ENCODE data around the gene COL9A3.

Gene COL9A3

GRCh38 chr20:62816884-62817873 lies at the start of gene COL9A3:
TSS of gene COL9A3 (plus strand) at chr20:62817050. CDS start at chr20:62817065, 15 bp downstream.
- no peak for TF ChIP-seq CTCF (conservative IDR thresholded peaks at IDR 0.05; ENCODE audit: low read depth, low read length)
- no peak within 1 kb of the TSS for H2AFZ ChIP-seq (ENCODE audit: low read depth)
- H3K9ac ChIP-seq: no peak within 1 kb of the TSS
- H3K79me2 ChIP-seq (ENCODE audit: insufficient read depth, low read depth): no peaks in the 10 kb centered on the region
- no peak within 1 kb of the TSS for H3K4me3 ChIP-seq (IDR thresholded peaks at IDR 0.05; ENCODE audit: insufficient read depth, low read depth, low read length)
- H3K4me2 ChIP-seq: no peak within 1 kb of the TSS
- no peaks in the 10 kb centered on the region for H4K20me1 ChIP-seq (ENCODE audit: insufficient read depth)
- H3K27me3 ChIP-seq (ENCODE audit: insufficient read depth, low read depth): peaks cover 58% of the 10 kb centered on the region
- no peaks in the 10 kb centered on the region for H3K36me3 ChIP-seq (ENCODE audit: insufficient read depth)
- no peak within 1 kb of the TSS for H3K27ac ChIP-seq
- H3K4me1 ChIP-seq (ENCODE audit: low read depth, poor library complexity, severe bottlenecking): no peaks in the 10 kb centered on the region

GRCh38 chr20:62768234-62768546 lies 48.7 kb upstream of the COL9A3 start:
- no peak overlapping the region for H2AFZ ChIP-seq (ENCODE audit: low read depth)
- H3K27me3 ChIP-seq (ENCODE audit: insufficient read depth, low read depth): peaks cover 98% of the 10 kb centered on the region
- no peak overlapping the region for H3K4me3 ChIP-seq (IDR thresholded peaks at IDR 0.05; ENCODE audit: insufficient read depth, low read depth, low read length)
- no peaks in the 10 kb centered on the region for H3K4me1 ChIP-seq (ENCODE audit: low read depth, poor library complexity, severe bottlenecking)
- no peak for TF ChIP-seq CTCF (conservative IDR thresholded peaks at IDR 0.05; ENCODE audit: low read depth, low read length)
- no peak overlapping the region for H3K4me2 ChIP-seq
- H3K27ac ChIP-seq: no peak overlapping the region
- H3K79me2 ChIP-seq (ENCODE audit: insufficient read depth, low read depth): no peaks in the 10 kb centered on the region
- no peaks in the 10 kb centered on the region for H3K36me3 ChIP-seq (ENCODE audit: insufficient read depth)
- H3K9ac ChIP-seq: no peak overlapping the region
- H4K20me1 ChIP-seq (ENCODE audit: insufficient read depth): no peaks in the 10 kb centered on the region

DNA sequence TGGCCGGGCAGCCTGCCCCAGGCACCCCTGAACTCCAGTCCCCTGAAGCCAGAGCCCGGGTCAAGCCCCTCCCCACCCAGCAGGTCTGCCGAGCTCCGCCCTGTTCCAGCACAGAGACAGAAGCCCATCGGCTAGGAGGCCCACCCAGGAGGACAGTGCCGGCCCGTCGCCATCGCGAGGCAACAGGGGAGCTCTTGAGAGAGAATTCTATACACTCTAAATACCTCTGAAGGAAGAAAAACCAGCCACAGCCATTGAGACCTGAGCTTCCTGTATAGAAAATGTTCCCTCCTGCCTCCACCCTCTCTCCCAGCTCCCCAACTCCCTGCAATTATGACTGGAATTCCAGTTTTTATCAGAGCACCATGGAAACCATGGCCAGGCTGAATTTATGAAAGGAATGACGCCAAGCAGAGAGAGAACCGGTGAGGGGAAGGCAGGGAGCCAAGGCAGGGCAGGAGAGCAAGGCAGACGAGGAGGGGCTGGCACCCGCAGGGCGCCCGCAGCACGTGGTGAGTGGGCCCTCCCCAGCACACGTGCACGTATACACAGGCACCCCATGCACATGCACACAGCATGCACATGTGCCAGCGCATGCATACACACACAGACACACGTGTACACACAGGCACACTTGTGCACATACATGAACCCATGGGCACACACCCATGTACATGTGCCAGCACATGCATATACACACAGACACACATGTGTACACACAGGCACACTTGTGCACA lies 48.1 kb upstream of the COL9A3 start:
- Histone ChIP-seq H3K4me3 (IDR thresholded peaks at IDR 0.05; ENCODE audit: insufficient read depth, low read depth, low read length) (no peak overlapping the region), H3K36me3 (ENCODE audit: insufficient read depth) (no peaks in the 10 kb centered on the region), H4K20me1 (ENCODE audit: insufficient read depth) (no peaks in the 10 kb centered on the region), H3K4me1 (ENCODE audit: low read depth, poor library complexity, severe bottlenecking) (no peaks in the 10 kb centered on the region), H3K4me2 (no peak overlapping the region), H3K27ac (no peak overlapping the region), H3K27me3 (ENCODE audit: insufficient read depth, low read depth) (peaks cover 98% of the 10 kb centered on the region), H2AFZ (ENCODE audit: low read depth) (no peak overlapping the region), H3K79me2 (ENCODE audit: insufficient read depth, low read depth) (no peaks in the 10 kb centered on the region), H3K9ac (no peak overlapping the region)
- no peak for TF ChIP-seq CTCF (conservative IDR thresholded peaks at IDR 0.05; ENCODE audit: low read depth, low read length)

DNA sequence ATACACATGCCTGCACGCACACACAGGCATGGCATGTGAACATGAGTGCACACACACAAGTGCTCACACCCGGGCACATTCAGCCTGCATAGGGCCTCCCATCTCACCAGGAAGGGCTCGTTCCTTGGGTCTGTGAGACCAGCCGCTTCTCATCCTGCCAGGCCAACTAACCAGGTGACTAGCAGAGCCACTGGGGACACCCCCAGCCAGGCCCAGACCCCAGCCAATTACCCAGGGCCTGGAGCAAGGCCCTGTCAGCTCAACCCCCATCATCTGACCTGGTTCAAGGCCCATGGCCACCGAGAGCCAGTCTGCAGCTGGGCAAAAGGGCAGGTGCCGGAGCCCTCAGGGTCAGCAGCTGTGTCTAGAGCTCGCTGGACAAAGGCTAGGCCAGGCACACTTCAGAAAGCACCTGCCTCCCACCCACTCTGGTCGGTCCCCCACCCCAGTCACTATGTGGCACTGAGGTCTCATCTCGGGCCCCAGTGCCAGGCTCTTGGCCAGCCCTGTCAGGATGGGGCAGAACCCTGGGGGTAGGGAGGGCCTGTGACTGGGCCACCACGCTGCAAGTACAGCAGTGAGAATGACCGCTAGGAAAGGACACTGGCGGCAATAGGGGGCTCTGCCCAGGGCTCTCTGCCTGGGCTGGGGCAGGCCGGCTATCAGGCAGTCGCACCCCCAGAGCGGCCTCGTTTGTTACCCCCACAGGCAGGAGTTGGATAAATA lies 47.3 kb upstream of the COL9A3 start:
- Histone ChIP-seq H3K9ac (no peak overlapping the region), H3K4me1 (ENCODE audit: low read depth, poor library complexity, severe bottlenecking) (no peaks in the 10 kb centered on the region), H3K4me3 (IDR thresholded peaks at IDR 0.05; ENCODE audit: insufficient read depth, low read depth, low read length) (no peak overlapping the region), H4K20me1 (ENCODE audit: insufficient read depth) (no peaks in the 10 kb centered on the region), H3K27me3 (ENCODE audit: insufficient read depth, low read depth) (peaks cover 98% of the 10 kb centered on the region), H3K4me2 (no peak overlapping the region), H3K27ac (no peak overlapping the region), H3K36me3 (ENCODE audit: insufficient read depth) (no peaks in the 10 kb centered on the region), H3K79me2 (ENCODE audit: insufficient read depth, low read depth) (no peaks in the 10 kb centered on the region), H2AFZ (ENCODE audit: low read depth) (no peak overlapping the region)
- TF ChIP-seq CTCF (conservative IDR thresholded peaks at IDR 0.05; ENCODE audit: low read depth, low read length): no peak
